NCI-H526 treated with DMSO at 0.1 percent for 48 hours (cell line): ENCODE results near the gene CLTCL1.

Source experiments
- DNase-seq: peaks from one replicate; lab custom pipeline; 2025; lab: John Stamatoyannopoulos, UW

The CLTCL1 gene

GRCh38 chr22:19195796-19196731 lies 95.5 kb downstream of the CLTCL1 start:
- DNase-seq = no peak

- no peak for DNase-seq
These were observed 96.6 kb downstream of the CLTCL1 start for GRCh38 chr22:19194766-19195536.

GRCh38 chr22:19193879-19194278 lies 97.6 kb downstream of the CLTCL1 start:
- DNase-seq = no peak

GRCh38 chr22:19187716-19188563 lies 103.6 kb downstream of the CLTCL1 start:
- no peak for DNase-seq

GRCh38 chr22:19184276-19184997 lies 107.1 kb downstream of the CLTCL1 start:
- DNase-seq = no peak

- no peak for DNase-seq
These were observed 108.3 kb downstream of the CLTCL1 start for GRCh38 chr22:19183216-19183615.

GRCh38 chr22:19182472-19183157 lies 108.9 kb downstream of the CLTCL1 start:
- DNase-seq = no peak

GRCh38 chr22:19181786-19182471 lies 109.6 kb downstream of the CLTCL1 start:
- DNase-seq = no peak

- no peak for DNase-seq
These were observed 110.6 kb downstream of the CLTCL1 start for GRCh38 chr22:19180740-19181410.

- no peak for DNase-seq
These were observed 111.3 kb downstream of the CLTCL1 start for GRCh38 chr22:19180234-19180633.

- peak; percentile 58 for DNase-seq
These were observed 111.9 kb downstream of the CLTCL1 start for GRCh38 chr22:19179497-19180048.

GRCh38 chr22:19178657-19179496 lies 112.6 kb downstream of the CLTCL1 start, which contains the start of gene SLC25A1:
TSS of gene SLC25A1 (minus strand) at chr22:19178736. CDS start at chr22:19178673, 63 bp downstream.
- DNase-seq = peak; percentile 58

GRCh38 chr22:19178065-19178656 lies 113.4 kb downstream of the CLTCL1 start:
- DNase-seq = no peak

- DNase-seq = no peak
These were observed 114.1 kb downstream of the CLTCL1 start for GRCh38 chr22:19177164-19178064.

GRCh38 chr22:19176732-19177131 lies 114.8 kb downstream of the CLTCL1 start:
- no peak for DNase-seq

- DNase-seq = no peak
These were observed 115.3 kb downstream of the CLTCL1 start for GRCh38 chr22:19176175-19176643.
